Adrenal gland (tissue), 5 donors: ENCODE data around the gene CREBL2.

Experiments
- CTCF ChIP-seq, 6 experiments: fragments of 450-650 bp in 4 of 6; fragments of 200-600 bp in 2 of 6; sonication (generic) in 1 of 6; IDR thresholded peaks; 1 replicate in 5 of 6; 2 replicates in 1 of 6; pipeline versions ENCODE4 v1.5.1 to v1.8.0; 2016 to 2021; ENCODE audit warnings: antibody characterized with exemption in 6 of 6, mild to moderate bottlenecking in 2 of 6, moderate library complexity in 1 of 6
- POLR2A ChIP-seq, 2 donors: fragments of 450-650 bp; IDR thresholded peaks; one replicate each; pipeline ENCODE4 v1.6.1; 2017; ENCODE audit warnings: antibody characterized with exemption in 2 of 2, mild to moderate bottlenecking in 2 of 2, moderate library complexity in 1 of 2
- donor health status: DM: no; HTN: no; CAD: no.

GRCh38 chr12:12645485-12645884, 33.8 kb downstream of the CREBL2 start:
- TF ChIP-seq CTCF (IDR thresholded peaks at IDR 0.05) (peak in 3 of 6 experiments; percentile 13 to 30 (median 17)), POLR2A (IDR thresholded peaks at IDR 0.05) (no peak)
